Measurements from ENCODE around the gene PPIE. TPM values are rescaled to one million over a fixed set of nuclear protein-coding genes. Genes with fewer than 3 reads are reported as not detected.

Gene PPIE
- total and polyA plus RNA-seq, 2 of the 4 experiments (the other 2 are of a cell fraction): 40.9 to 68.1 TPM

- H3K14ac ChIP-seq (replicated peaks; ENCODE audit: low read depth, low read length): no peak overlapping the region
- no peak overlapping the region for H3K4me3 ChIP-seq (ENCODE audit: insufficient read depth, low read depth, low read length)
- no peak overlapping the region for H3K56ac ChIP-seq (ENCODE audit: extremely low read depth, insufficient read depth, low read length)
- TF ChIP-seq MAZ (IDR thresholded peaks at IDR 0.05; ENCODE audit: borderline replicate concordance, low read depth, low read length): no peak
- TF ChIP-seq FOS (IDR thresholded peaks at IDR 0.05; ENCODE audit: low read depth, low read length): no peak
- intact Hi-C loops (cut with micrococcal nuclease): no loop called here
- H3K9me3 ChIP-seq (ENCODE audit: control insufficient read depth, insufficient read depth, low read length): no peaks in the 10 kb centered on the region
- H3K27me3 ChIP-seq (ENCODE audit: control insufficient read depth, insufficient read depth, low read length): peaks cover 28% of the 10 kb centered on the region
- no peak overlapping the region for H2BK20ac ChIP-seq (ENCODE audit: low read depth, low read length)
- no peak overlapping the region for H2AK5ac ChIP-seq (ENCODE audit: low read depth, low read length)
- no peaks in the 10 kb centered on the region for H3K36me3 ChIP-seq (ENCODE audit: control insufficient read depth, insufficient read depth, low read length)
- H3K9ac ChIP-seq (ENCODE audit: low read depth, low read length): no peak overlapping the region
- H3K23ac ChIP-seq (ENCODE audit: low read depth, low read length): no peak overlapping the region
- H2BK5ac ChIP-seq (ENCODE audit: low read depth, low read length, poor library complexity, severe bottlenecking): no peak overlapping the region
- ChIA-PET POLR2A (ENCODE audit: unreplicated experiment) (no interaction called here), CTCF (no interaction called here)
- H3K27ac ChIP-seq (ENCODE audit: insufficient read depth, low read length): no peak overlapping the region
- DNase-seq (no peak), ATAC-seq (ENCODE audit: low read depth) (no peak)
- no peaks in the 10 kb centered on the region for H4K20me1 ChIP-seq (ENCODE audit: insufficient read depth, low read length)
- H3K18ac ChIP-seq (ENCODE audit: low read depth, low read length): no peak overlapping the region
- H4K91ac ChIP-seq (ENCODE audit: insufficient read depth, low read depth, low read length): no peak overlapping the region
- no peaks in the 10 kb centered on the region for H3K9me1 ChIP-seq (ENCODE audit: insufficient read depth, low read length)
- H4K5ac ChIP-seq (ENCODE audit: low read depth, low read length): no peak overlapping the region
- H2AK9ac ChIP-seq (replicated peaks; ENCODE audit: low read depth, low read length, poor library complexity): no peak overlapping the region
- BruUV-seq (replicated peaks): no TSS peak
- in situ Hi-C loops (cut with MboI; ENCODE audit: low sequenced_read_pairs): no loop called here
- no peaks in the 10 kb centered on the region for H3K79me1 ChIP-seq (ENCODE audit: low read depth in 1 of 2, low read length in 2 of 2)
- no peak overlapping the region for H2AFZ ChIP-seq (replicated peaks; ENCODE audit: low read length, poor library complexity)
- H4K8ac ChIP-seq (ENCODE audit: low read depth in 2 of 2, low read length in 2 of 2): no peak overlapping the region
- no peak overlapping the region for H2BK15ac ChIP-seq (ENCODE audit: low read depth, low read length)
- H3K4ac ChIP-seq (ENCODE audit: low read depth, low read length): no peak overlapping the region
- no peak overlapping the region for H2BK120ac ChIP-seq (ENCODE audit: low read depth, low read length)
- H3K4me1 ChIP-seq (ENCODE audit: control insufficient read depth, insufficient read depth, low read length): no peaks in the 10 kb centered on the region
- dilution Hi-C loops (cut with HindIII; ENCODE audit: low sequenced_read_pairs, unreplicated experiment): no loop called here
- no peak overlapping the region for H3K4me2 ChIP-seq (ENCODE audit: low read depth, low read length)
- 50% methylated on average over 1 of the region's 4 CpGs; no CpG with 5 or more reads in 1 of the 2 experiments for whole genome bisulfite sequencing, 2 experiments (ENCODE audit: extremely low coverage in 2 of 2, insufficient read length in 1 of 2)
Observed at GRCh38 chr1:39776886-39777285, 38.2 kb downstream of the PPIE start.

Measured in IMR-90 (cell line).